Smooth muscle cell of the brain vasculature (primary cell): ENCODE results near the gene CNOT11.
"Not testable (repeated sequence)": the region's sequence is repeated elsewhere in the genome, so short reads cannot be mapped to it uniquely, and the experiment has no call there.

Experiments
- DNase-seq: peaks from one replicate; pipeline ENCODE4 v3.0.0-alpha.2; 2012; ENCODE audit warnings: low read depth, low spot score

Gene CNOT11

GRCh38 chr2:101252408-101253012 is at the start of gene CNOT11:
TSS of gene CNOT11 (plus strand) at chr2:101252886. CDS start at chr2:101252965, 79 bp downstream.
- peak; percentile 95 for DNase-seq

GRCh38 chr2:101204400-101205115 is 48.1 kb upstream of the CNOT11 start:
- no peak for DNase-seq

GRCh38 chr2:101205521-101206479 is 46.9 kb upstream of the CNOT11 start:
- peak; percentile 57 for DNase-seq

GRCh38 chr2:101208830-101209229 is 43.9 kb upstream of the CNOT11 start:
- DNase-seq, result no peak

GRCh38 chr2:101219246-101219645 is 33.4 kb upstream of the CNOT11 start:
- DNase-seq, result no peak

GRCh38 chr2:101220091-101220490 is 32.6 kb upstream of the CNOT11 start:
- not testable (repeated sequence) for DNase-seq

- DNase-seq, result no peak
Measured at GRCh38 chr2:101223814-101224231, 28.9 kb upstream of the CNOT11 start.

GRCh38 chr2:101230541-101231001 is 22.1 kb upstream of the CNOT11 start:
- DNase-seq, result no peak

- DNase-seq, result no peak
Measured at GRCh38 chr2:101231240-101231639, 21.4 kb upstream of the CNOT11 start.

- DNase-seq, result no peak
Measured at GRCh38 chr2:101231937-101232730, 20.6 kb upstream of the CNOT11 start.

GRCh38 chr2:101232770-101233169 is 19.9 kb upstream of the CNOT11 start:
- no peak for DNase-seq

- no peak for DNase-seq
Measured at GRCh38 chr2:101234169-101234938, 18.3 kb upstream of the CNOT11 start.

GRCh38 chr2:101235956-101236355 is 16.7 kb upstream of the CNOT11 start:
- not testable (repeated sequence) for DNase-seq

- DNase-seq, result not testable (repeated sequence)
Measured at GRCh38 chr2:101237944-101238343, 14.7 kb upstream of the CNOT11 start.

GRCh38 chr2:101238930-101239759 is 13.5 kb upstream of the CNOT11 start:
- no peak for DNase-seq

GRCh38 chr2:101239760-101240118 is 12.9 kb upstream of the CNOT11 start:
- not testable (repeated sequence) for DNase-seq

- DNase-seq, result not testable (repeated sequence)
Measured at GRCh38 chr2:101240694-101241093, 12.0 kb upstream of the CNOT11 start.

- no peak for DNase-seq
Measured at GRCh38 chr2:101241158-101241557, 11.5 kb upstream of the CNOT11 start.

- not testable (repeated sequence) for DNase-seq
Measured at GRCh38 chr2:101244373-101244772, 8.3 kb upstream of the CNOT11 start.
